NK-92 treated with Interleukin-12 subunit alpha and Interleukin-12 subunit beta, amount 100 ng/mL, for 24 hours (cell line): ENCODE data around the gene NAA30.
"Not testable (repeated sequence)": the region's sequence is repeated elsewhere in the genome, so short reads cannot be mapped to it uniquely, and the experiment has no call there.

Experiments
- DNase-seq: peaks from one replicate; lab custom pipeline; 2025; lab: John Stamatoyannopoulos, UW

The NAA30 gene

DNA sequence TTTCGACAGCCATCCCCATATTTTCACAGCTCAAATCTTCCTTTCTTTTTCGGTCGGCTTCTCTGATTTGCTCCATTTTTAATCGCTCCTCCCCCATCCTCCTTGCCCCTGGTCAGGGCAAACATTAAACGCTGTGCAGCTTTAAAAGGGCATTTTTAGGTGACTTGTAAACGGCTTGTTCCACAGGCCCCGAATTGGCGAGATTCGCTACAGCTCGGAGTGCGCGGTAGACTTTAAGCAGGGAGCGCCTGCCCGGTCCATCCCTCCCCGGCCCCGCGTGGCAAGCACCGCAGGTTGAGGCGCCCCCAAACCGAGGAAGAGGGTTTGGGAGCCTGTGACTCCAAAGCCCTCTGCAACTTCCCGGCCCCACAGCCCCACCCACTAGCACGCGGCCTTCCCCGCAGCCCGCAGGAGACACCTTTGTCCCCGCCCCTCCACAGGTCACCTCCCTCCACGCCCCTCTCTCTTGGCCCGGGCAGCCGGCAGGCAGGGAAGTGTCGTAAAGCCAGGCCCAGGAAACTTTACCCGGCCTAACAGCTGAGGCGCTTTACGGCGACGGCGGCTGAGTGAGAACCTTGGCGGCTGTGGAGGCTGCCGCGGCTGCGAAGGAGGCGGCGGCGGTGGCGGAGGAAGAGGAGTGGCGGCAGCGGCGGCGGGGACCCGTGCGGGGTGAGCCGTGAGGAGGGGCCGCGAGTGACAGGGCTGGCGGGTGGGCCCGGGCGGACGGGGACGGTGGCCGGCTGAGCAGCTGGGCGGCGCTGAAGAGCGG lies at the start of gene NAA30:
TSS of gene NAA30 (plus strand) at position 550 of the 769 bp plus-strand sequence. CDS start 372 bp downstream, outside the sequence.
- DNase-seq = peak; percentile 94

DNA sequence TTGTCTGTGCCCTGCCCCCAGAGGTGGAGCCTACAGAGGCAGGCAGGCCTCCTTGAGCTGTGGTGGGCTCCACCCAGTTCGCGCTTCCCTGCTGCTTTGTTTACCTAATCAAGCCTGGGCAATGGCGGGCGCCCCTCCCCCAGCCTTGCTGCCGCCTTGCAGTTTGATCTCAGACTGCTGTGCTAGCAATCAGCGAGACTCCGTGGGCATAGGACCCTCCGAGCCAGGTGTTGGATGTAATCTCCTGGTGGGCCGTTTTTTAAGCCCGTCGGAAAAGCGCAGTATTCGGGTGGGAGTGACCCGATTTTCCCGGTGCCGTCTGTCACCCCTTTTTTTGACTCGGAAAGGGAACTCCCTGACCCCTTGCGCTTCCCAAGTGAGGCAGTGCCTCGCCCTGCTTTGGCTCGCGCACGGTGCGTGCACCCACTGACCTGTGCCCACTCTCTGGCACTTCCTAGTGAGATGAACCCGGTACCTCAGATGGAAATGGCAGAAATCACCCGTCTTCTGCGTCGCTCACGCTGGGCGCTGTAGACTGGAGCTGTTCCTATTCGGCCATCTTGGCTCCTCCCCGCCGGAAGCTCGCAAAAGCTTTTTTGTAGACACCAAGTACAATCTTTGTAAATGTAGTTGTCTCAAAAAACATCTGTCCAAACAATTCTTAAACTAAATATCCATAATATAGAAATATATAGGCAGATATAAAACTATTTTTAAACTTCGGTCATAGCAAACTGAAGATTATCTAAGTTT lies 46.7 kb upstream of the NAA30 start:
- DNase-seq = not testable (repeated sequence)

DNA sequence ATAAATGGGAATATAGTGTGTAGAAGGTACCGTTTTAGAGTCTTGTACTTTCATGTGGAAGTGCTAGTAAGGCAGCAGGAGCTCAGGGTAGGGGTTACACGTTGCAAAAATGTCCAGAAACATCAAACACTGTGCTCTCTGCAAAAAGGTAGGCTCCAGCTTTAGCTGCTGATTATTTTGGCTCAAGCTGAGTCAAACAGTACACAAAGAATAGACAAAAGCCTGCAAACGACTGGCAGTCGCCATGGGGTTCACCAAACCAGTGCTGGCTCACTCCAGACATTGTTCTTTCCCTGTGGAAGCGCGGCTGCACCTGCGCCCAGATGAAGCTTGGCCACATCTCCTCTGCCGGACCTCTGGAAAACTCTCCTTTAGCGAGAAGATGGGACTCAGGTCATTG lies 45.3 kb upstream of the NAA30 start:
- DNase-seq = no peak

DNA sequence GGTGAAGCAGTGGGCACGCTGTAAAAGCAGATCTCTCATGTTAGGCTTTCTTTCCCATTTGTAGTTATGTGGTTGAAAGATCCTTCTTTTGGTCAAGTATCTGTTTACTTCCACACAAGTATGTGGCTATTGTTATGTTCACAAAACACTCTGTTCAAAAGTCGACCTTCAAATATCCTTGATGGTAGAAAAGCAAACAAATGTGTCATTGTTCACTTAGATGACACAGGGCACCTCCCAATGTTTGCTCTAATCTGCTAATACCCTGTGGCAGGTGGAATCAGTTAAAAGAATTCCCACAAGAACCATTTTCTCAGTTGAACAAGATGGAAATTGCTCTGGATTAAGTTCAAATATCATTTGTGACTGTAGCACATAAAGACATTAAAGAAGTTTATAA lies 43.6 kb upstream of the NAA30 start:
- DNase-seq = no peak

DNA sequence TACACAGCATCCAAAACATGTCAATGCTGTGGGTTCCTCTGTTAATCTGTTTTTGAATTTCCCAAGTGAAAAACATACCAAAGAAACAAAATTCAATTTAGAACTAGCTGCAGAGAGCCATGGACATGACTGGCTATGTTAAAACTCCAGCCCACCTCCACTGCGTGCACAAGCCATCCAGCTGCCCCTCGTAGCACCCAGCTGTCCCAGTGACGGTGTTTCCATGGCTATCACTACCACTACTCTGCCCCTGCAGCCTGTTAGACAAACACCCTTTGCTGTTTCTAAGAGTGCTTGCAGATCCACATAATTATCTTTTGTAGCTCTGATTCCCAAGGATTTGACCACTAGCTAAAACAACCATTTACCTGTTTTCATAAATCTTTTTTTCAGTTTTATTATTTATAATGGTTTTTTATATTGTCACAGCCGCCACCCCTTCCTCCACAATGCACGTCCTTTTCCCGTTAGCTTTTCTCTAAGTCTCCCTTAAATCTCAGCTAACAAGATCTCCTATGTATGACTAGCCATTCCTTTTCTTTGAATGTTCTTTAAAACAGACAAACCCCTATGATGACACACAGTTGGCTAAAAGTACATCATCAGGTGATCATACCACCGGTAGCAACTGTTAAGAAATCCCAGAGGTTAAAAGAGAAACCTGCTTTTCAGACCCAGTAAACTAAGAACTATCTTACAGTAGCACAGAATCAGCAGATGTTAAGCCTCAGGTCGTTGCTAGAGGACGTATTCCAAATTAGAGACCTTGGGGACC lies 37.8 kb upstream of the NAA30 start:
- DNase-seq = no peak

DNA sequence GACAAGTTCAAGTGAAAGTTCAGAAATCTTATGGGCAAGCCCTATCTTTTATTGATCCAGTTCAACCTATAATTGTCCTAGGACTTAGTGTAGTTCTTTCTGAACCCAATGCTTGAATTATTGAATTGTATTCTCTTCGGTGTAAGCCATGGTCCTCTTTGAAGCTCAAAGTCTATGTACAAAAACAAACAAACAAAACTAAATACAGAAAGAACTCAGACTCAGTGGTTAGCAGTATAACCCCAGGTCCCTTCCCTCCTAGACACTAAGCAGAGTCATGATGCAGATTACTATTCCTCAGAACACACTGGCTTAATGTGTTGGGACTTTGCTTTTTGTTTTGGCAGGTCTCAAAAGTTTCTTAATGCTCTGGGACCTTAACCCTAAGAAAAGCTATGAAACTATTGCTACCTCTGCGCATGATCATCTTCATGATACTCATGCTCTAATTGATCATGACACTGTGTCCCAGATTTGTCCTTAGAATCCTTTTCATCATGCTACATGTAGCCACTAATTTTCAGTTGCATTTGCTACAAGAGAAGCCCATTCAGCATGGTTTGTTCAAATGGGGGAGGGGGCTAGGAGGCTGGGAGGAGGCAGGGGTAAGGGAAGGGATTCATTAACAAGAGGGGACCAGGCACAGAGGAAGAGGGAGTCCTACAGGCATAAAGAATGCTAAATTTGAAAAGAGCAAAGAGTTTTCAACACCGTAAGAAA lies 35.1 kb upstream of the NAA30 start:
- no peak for DNase-seq

DNA sequence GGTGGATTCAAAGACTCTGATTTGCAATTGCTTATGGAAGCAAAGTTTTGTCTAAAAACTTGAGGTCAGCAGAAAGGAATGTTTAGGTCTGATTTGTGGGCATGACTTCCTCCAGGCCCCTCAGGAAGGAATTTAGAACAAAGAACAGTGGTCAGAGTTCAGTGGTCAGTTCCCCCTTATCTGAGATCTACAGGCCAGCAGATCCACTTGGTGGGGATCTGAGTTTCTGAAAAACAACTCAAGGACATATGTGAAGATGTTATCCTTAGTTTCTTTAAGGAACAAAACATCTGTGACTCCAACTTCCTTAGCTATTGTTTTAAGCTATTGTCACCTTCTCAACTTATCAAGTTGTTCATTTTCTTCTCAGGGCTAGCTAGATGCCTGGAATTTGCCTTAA lies 28.0 kb upstream of the NAA30 start:
- DNase-seq = no peak

DNA sequence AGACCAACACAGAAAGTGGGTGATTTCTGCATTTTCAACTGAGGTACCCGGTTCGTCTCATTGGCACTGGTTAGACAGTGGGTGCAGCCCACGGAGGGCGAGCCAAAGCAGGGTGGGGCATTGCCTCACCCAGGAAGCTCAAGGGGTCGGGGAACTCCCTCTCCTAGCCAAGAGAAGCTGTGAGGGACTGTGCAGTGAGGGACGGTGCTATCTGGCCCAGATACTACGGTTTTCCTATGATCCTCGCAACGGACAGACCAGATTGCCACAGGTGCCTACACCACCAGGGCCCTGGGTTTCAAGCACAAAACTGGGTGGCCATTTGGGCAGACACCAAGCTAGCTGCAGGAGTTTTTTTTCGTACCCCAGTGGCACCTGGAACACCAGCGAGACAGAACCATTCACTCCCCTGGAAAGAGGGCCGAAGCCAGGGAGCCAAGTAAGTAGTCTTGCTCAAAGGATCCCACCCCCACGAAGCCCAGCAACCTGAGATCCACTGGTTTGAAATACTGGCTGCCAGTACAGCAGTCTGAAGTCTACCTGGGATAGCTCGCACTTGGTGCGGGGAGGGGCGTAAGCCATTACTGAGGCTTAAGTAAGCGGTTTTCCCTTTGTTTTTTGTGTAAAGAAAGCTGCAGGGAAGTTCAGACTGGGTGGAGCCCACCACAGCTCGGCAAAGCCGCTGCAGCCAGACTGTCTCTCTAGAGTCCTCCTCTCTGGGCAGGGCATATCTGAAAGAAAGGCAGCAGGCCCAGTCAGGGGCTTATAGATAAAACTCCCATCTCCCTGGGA lies 25.5 kb upstream of the NAA30 start:
- no peak for DNase-seq

DNA sequence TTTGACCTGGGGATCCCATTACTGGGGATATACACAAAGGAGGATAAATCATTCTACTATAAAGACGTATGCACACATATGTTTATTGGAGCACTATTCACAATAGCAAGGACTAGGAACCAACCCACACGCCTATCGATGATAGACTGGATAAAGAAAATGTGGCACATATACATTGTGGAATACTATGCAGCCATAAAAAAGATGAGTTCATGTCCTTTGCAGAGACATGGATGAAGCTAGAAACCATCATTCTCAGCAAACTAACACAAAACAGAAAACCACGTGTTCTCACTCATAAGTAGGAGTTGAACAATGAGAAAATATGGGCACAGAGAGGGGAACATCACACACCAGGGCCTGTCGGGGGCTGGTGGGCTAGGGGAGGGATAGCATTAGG lies 20.2 kb upstream of the NAA30 start:
- DNase-seq = not testable (repeated sequence)

DNA sequence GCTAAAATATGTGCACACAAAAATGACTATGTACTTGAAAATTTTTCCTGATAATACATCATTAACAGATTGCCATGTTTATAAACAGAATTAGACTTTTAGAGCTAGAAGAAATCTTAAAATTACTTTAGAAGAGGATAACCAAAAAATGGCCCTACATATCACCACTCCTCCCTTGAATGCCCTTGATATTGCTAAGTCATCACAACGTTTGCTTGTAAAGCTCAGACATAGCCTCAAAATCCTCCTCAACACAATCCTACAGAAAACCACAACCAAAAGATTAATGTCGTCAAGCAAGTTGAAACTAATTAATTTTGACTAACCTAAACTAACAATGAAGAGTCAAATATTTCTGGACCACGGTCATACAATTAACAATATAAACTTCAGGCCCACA lies 19.4 kb upstream of the NAA30 start:
- no peak for DNase-seq

DNA sequence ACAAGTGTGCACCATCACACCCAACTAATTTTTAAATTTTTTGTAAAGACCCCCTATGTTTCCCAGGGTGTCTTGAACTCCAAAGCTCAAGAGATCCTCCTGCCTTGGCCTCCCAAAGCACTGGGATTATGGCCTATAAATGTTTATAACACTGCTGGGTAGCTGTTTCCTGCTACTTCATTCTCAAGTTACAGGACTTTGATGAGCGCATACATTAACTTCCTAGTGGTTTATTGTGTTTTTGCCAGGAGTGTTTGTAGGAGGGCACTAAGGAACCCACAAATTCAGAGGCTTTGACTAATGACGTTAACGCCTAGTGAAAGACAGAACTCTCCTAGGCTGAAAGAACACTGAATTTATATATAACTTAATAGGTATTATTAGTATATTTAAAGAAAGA lies 15.2 kb upstream of the NAA30 start:
- no peak for DNase-seq

DNA sequence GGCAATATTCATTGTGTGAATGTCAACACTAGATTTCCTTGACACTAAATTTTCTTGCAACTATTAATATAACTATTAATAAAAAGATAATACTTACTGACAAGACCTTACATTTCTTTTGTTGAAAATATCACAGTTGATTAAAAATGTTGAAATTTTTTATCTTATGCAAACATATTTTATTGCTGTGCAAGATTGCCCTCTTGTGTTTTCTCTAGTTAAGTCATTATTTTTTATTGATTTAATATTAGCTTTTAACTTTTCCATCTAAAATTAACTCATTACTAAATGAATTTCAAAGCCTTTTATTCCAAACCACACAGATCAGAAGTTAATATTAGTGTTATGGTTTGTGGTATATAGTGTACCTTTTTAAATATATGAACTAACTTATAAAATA lies 11.7 kb upstream of the NAA30 start:
- no peak for DNase-seq

DNA sequence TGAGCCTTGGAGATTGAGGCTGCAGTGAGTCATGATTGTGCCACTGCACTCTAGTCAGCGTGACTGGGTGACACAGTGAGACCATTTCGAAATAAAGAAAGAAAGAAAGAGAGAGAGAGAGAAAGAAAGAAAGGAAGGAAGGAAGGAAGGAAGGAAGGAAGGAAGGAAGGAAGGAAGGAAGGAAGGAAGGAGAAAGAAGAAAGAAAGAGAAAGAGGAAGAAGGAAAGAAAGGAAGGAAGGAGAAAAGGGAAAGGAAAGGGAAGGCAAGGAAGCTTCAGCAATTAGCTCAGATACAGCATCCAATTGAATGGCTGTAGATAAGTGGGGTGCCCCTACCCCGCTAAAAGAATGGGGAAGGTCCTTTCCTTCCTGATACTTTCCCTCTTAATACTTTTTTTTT lies 9.5 kb upstream of the NAA30 start:
- DNase-seq = peak; percentile 5

DNA sequence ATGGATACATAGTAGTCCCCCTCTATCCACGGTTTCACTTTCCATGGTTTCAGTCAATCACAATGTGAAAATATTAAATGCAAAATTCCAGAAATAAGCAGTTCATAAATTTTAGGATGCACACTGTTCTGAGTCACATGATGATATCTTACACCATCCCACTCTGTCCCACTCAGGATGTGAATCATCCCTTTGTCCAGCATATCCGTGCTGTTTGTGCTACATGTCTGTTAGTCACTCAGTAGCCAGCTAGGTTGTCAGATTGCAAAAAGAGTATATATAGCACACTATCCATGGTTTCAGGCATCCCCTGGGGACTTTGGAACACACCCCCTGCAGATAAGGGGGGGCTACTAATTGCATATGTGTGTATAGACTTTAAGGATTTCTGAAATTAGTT lies 8.1 kb upstream of the NAA30 start:
- no peak for DNase-seq

DNA sequence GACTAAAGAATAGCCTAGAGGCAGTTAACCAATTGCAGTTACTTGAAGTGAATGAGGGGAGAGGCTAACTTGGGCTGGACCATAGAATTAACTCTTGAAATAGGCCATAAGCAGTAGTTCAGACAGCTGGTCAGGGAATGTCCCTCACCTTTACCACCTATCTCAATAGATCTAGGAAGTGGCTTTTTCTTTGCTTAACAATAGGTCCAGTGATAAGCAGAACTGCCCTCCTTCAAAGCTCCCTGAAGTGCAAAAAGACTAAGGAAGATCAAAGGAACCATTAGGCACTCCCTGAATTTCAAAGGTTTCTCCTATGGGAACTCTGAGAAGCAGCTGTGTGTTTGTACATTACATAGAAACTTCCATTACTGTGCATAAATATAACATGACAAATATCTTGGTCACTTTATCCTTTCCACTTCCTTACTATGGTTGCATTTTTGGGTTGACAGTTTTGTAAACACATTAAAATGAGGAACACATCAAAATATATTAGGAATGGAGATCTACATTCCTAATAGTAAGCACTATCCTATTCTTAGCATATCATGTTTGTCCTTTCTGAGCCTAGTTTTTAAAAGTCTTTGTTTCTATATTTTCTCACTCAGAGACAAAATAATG lies 7.2 kb upstream of the NAA30 start:
- no peak for DNase-seq

DNA sequence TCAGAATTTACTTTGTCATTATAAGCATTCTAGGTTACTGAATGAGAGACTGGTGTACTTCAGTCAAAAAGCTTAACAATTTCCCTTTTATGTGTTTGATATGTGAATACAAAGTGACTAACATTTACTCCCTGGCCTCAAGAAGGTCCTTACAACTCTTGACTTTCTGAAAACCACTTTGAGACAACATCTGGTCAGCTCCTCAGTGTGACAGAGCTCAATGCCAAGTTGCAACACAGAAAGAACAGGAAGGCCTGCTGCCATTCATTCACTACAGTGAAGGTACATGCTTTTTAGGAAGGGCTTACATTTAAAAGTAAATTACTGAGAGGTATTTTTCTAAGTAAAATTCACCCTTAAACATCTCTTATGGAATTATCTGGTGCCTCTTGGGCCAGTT lies 2.3 kb upstream of the NAA30 start:
- peak; percentile 2 for DNase-seq

DNA sequence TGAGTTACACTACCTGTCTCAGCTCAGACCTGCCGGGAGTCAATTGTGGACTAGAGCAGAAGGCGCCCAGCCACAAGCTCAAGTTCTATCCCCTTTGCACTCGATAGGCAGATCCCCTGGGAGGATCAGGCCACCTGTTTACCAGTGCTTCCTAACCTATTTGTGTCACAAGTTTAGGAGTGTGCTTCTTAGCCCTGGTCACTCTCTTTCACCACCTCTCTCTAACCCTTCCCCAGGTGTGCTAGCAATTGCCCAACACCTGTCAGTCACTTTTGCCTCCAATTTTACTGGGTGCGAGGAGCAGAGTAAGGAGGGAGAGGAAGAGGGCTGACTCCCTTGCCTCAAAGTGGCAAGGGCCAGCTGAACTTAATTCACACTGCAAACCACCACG lies 745 bp upstream of the NAA30 start:
- DNase-seq = peak; percentile 71

DNA sequence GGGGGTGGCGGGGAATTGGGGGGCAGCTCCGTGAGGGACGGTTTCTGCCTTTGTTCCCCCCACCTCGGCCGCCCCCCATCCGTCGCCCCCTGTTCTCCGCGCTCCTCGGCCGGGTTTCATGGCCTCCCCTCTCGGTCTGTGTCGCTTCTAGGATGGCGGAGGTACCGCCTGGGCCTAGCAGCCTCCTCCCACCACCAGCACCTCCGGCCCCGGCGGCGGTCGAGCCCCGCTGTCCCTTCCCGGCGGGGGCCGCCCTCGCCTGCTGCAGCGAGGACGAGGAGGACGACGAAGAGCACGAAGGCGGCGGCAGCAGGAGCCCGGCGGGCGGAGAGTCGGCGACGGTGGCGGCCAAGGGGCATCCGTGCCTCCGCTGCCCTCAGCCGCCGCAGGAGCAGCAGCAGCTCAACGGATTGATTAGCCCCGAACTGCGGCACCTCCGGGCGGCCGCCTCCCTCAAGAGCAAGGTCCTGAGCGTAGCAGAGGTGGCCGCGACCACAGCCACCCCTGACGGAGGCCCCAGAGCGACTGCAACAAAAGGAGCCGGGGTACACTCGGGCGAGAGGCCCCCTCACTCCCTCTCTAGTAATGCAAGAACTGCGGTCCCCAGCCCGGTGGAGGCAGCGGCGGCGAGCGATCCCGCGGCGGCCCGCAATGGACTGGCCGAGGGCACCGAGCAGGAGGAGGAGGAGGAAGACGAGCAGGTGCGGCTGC lies 575 bp downstream of the NAA30 start:
- DNase-seq = peak; percentile 18

DNA sequence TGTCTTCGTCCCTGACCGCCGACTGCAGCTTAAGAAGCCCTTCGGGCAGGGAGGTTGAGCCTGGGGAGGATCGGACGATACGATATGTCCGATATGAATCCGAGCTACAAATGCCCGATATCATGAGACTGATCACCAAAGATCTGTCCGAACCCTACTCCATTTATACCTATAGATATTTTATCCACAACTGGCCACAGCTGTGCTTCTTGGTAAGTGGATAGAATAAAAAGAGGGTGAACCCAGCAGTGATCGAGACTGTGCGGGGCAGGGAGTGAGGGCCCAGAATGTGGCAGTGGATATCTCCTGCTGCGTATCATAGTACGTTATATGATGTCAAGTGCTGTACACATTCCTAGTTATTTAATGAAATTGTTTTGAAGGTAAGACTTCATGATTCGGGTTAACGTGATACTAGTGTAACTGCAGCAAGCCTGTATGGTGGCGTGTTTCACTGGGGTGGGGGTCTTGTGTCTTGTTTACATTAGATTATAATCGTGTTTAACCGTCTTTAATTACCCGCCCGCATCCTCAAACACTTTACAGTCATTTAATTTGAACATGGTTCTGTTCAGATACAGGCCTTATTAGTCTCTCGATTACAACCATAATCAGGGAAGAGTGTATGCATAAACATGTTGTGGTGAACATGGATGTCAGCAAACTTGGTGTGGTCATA lies 1.3 kb downstream of the NAA30 start:
- no peak for DNase-seq

DNA sequence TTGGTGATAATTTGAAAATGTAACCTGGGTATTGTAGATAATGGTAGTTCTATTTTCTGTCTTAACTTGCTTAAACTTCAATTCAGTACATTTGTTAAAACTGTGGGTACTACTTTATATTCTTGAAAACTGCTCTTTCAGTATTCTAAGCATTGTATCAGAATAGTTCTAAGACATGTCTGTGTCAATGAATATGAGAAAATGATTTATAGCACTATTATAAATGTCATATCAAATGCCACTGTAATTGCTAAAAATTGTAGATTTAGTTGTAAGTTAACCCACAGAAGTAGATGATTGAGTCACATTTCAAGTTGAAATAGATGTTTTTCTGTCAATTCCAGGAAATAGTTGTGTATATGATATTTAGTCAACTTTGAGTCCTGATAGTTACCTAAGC lies 2.4 kb downstream of the NAA30 start:
- no peak for DNase-seq
